AG04450 (cell line): Measurements from ENCODE around the gene STPG4. TPM values are rescaled to one million over a fixed set of nuclear protein-coding genes. Genes with fewer than 3 reads are reported as not detected.

Source experiments
- CTCF ChIA-PET: fragments of 300-600, 350-600 bp; formaldehyde crosslinking; extraction: SDS; loops from one replicate; lab custom pipeline; 2022; ENCODE audit warnings: antibody characterized with exemption, inconsistent platforms; lab: Charles Lee
- POLR2A ChIA-PET: fragments of 350-600 bp; formaldehyde crosslinking; extraction: SDS; loops from one replicate; lab custom pipeline; 2021; ENCODE audit warnings: antibody characterized with exemption, inconsistent platforms; lab: Yijun Ruan, JAX
- DNase-seq: peaks from one replicate; pipeline ENCODE4 v3.0.0-alpha.2; 2011; ENCODE audit warnings: low read depth, low spot score
- H3K27ac ChIP-seq: one replicate; pipeline ENCODE4 v1.5.1; 2012; ENCODE audit warnings: low read depth, low read length, control low read depth
- H3K27me3 ChIP-seq: one replicate; pipeline ENCODE4 v1.6.0; 2012; ENCODE audit warnings: low read length; ENCODE audit not compliant: control insufficient read depth, insufficient read depth
- H3K4me3 ChIP-seq: 2 replicates; pipeline ENCODE4 v1.5.1; 2011; ENCODE audit warnings: mild to moderate bottlenecking, low read depth, low read length, control low read depth
- H3K9me3 ChIP-seq: 2 replicates; pipeline ENCODE4 v1.5.1; 2012; ENCODE audit warnings: low read length; ENCODE audit not compliant: control insufficient read depth, insufficient read depth
- polyA plus RNA-seq: library from polyadenylated mRNA; depleted of rRNA; stranded (reverse); fragments of >200 nt; gene quantifications from 2 replicates; pipeline ENCODE4 v1.2.3, GENCODE V29; 2011
- TF ChIP-seq, protein P1 (sequence below): IDR thresholded peaks from 2 replicates; pipeline ENCODE4 v1.5.1; 2011; ENCODE audit warnings: low read depth, low read length, control low read depth, inconsistent platforms

The STPG4 gene
- polyA plus RNA-seq, 1 experiment = 0.14 TPM

DNA sequence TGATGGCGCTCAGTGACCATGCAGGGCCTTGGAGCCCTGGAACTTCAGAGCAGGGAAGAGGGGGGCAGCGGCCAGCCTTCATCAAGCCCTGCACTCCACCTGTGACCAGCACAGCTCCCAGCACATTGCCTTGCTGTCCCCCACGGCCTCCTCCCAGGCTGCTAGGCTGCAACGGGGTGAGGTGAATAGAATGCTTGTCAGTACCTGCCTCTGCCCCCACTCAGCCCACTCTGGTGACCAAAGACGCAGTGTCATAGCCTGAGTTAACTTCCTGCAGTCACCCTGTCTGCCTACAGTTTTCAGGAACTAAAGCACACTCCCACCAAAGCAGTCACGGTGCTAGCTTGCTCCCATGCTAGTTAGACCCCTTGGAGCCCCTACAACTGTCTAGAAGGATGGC, 72.1 kb downstream of the STPG4 start:
- CTCF ChIA-PET = no interaction called here
- no peak for DNase-seq
- H3K27ac ChIP-seq = no peak overlapping the region

DNA sequence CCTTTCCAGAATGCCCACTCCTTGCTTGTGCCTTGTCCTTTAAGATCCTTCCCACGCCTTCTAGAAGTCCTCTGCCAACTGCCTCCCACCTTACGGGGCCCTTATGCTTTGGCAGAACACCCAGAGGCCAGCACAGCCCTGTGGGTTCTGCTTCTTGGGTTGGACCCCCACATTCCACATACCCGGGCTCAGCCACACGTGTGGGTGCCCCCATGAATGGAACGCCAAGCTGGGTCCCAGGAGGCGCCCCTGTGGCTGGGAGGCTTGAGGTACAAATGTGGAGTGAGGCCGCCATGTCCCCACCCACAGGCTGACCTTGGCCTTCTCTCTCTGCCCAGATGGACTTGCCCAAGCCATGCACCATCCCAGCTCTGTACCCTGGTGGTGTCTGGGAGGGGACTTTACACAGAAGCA, 74.2 kb downstream of the STPG4 start:
- peaks cover 3% of the 10 kb centered on the region; the same call in 1 of the 2 replicates for H3K9me3 ChIP-seq
- H3K27me3 ChIP-seq = no peaks in the 10 kb centered on the region
- no peak overlapping the region for H3K4me3 ChIP-seq
- ChIA-PET POLR2A (no interaction called here), CTCF (interaction anchor here (0.6 kb wide), 1 partner anchor 65 kb away, joined by 4 read pairs; no protein-coding TSS in a partner anchor)
- no peak overlapping the region for H3K27ac ChIP-seq
- TF ChIP-seq, protein P1, sequence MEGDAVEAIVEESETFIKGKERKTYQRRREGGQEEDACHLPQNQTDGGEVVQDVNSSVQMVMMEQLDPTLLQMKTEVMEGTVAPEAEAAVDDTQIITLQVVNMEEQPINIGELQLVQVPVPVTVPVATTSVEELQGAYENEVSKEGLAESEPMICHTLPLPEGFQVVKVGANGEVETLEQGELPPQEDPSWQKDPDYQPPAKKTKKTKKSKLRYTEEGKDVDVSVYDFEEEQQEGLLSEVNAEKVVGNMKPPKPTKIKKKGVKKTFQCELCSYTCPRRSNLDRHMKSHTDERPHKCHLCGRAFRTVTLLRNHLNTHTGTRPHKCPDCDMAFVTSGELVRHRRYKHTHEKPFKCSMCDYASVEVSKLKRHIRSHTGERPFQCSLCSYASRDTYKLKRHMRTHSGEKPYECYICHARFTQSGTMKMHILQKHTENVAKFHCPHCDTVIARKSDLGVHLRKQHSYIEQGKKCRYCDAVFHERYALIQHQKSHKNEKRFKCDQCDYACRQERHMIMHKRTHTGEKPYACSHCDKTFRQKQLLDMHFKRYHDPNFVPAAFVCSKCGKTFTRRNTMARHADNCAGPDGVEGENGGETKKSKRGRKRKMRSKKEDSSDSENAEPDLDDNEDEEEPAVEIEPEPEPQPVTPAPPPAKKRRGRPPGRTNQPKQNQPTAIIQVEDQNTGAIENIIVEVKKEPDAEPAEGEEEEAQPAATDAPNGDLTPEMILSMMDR = no peak
- no peak for DNase-seq

More for the DNA sequence above, 72.1 kb downstream of the STPG4 start:
- POLR2A ChIA-PET = no interaction called here
- Histone ChIP-seq H3K4me3 (no peak overlapping the region), H3K9me3 (peaks cover 3% of the 10 kb centered on the region; the same call in 1 of the 2 replicates), H3K27me3 (no peaks in the 10 kb centered on the region)
- TF ChIP-seq, protein P1 = no peak

DNA sequence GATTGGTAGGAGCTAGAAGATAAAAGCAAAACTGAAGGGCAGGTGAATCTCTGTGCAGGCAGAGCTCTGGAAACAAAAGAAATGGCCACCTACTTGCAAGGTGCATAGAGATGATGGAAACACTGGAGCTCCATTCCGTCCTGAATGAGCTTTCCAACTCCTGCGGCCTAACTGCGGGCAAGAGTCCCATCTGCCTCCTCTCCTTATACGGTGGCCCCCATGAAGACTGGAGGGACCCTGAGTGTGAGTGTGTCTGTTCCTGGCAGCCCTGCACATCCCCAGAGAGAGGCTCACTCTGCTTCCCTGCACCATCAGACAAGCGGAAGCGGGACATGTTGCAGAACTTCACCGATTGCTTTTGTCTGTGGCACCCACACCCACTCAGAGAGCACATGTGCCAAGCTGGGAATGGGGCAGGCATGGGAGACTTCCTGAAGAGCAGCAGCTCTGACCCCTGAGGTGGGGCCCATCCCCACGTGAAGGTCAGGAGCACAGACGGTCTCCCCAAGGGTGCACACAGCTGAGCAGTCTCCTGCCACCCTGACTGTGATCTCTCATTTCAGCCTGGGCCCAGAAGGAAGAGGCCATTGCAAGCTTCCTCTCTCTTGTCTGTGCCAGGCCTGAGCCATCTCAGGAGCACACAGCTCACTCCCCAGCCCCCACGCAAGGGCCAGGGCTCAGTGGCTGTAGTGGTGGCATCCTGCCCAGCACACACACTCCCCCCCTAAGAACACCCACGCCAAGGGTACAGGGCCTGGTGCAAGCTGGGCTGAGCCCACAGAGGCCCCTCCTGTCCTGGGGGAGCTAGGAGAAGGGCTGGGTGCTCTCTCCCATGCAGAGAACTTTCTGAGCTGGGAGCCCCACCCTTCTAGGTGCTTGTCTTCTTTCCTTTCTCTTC, 75.3 kb downstream of the STPG4 start:
- Histone ChIP-seq H3K27ac (no peak overlapping the region), H3K4me3 (no peak overlapping the region), H3K9me3 (peaks cover 3% of the 10 kb centered on the region; the same call in 1 of the 2 replicates), H3K27me3 (no peaks in the 10 kb centered on the region)
- TF ChIP-seq, protein P1 = no peak
- POLR2A ChIA-PET = interaction anchor here (1.2 kb wide), 1 partner anchor 36 kb away, joined by 4 read pairs; no protein-coding TSS in a partner anchor
- CTCF ChIA-PET = interaction anchor here (0.8 to 1.4 kb wide), 2 partner anchors 9 to 12 kb away, joined by 3 to 4 read pairs; no protein-coding TSS in a partner anchor
- DNase-seq = no peak

DNA sequence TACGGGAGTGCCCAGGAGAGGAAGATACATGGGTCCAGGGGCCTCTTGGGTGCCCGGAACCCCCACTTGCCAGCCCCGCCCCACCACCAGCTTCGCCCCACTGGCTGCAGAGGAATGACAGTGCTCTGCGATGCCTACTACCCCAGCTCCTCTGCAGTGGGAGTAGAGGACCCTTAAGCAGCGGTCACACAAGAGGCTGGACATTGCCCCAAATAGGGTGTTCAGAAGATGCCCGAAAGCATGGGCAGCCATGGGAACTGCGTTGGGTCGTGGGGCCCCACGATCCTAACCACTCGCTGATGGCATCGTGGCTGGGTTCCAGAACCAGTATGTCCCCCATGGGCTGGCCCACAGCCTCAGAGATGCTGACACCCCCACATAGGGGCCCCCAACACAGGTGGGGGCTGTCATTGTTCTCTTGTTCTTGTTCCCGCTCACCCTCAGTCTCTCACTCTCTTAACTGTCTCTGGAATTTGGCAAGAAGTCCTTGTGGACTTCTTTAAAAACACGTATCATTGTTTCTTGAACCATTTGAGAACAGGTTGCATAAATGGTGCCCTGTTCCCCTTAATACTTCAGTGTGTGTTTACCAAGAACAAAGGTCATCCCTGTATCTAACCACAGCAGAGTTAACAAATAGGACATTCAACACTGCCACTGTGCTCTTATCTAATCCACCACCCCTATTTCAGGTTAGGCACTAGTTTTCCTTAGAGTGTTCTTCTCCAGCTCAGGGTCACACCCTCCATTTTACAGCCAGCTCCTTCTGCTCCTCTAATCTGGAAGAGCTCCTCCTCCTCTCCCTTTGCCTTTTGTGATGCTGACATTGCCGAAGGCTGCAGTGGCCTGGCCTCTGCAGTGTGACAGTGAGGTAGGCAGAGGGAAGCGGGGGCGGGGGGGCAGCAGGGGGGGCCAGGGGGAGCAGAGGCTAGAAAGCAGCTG, 76.3 kb downstream of the STPG4 start:
- H3K4me3 ChIP-seq = no peak overlapping the region
- DNase-seq = no peak
- TF ChIP-seq, protein P1 = no peak
- no peak overlapping the region for H3K27ac ChIP-seq
- no peaks in the 10 kb centered on the region for H3K27me3 ChIP-seq
- POLR2A ChIA-PET = interaction anchor here (0.6 to 1.2 kb wide), 2 partner anchors 13 to 36 kb away, joined by 3 to 4 read pairs; no protein-coding TSS in a partner anchor
- peaks cover 3% of the 10 kb centered on the region; the same call in 1 of the 2 replicates for H3K9me3 ChIP-seq
- CTCF ChIA-PET = interaction anchor here (1.4 kb wide), 1 partner anchor 10 kb away, joined by 4 read pairs; no protein-coding TSS in a partner anchor
